Erythroblast (primary cell): Measurements from ENCODE around the gene LIG3.
A peak's percentile ranks its signal among the peaks of the same experiment; 100 is the strongest.
"Not testable (repeated sequence)": the region's sequence is repeated elsewhere in the genome, so short reads cannot be mapped to it uniquely, and the experiment has no call there.

Source experiments
- DNase-seq, 2 experiments: peaks; one replicate each; lab custom pipeline; 2025; lab: John Stamatoyannopoulos, UW
- GATA1 ChIP-seq: IDR thresholded peaks from 2 replicates; pipeline ENCODE4 v1.6.1; 2011; ENCODE audit warnings: low read depth, mild to moderate bottlenecking, control low read depth, low read length, moderate library complexity
- POLR2A ChIP-seq: IDR thresholded peaks from 2 replicates; pipeline ENCODE4 v1.6.1; 2011; ENCODE audit warnings: mild to moderate bottlenecking, low read length

LIG3 gene

GRCh38 chr17:35044181-35044580, 63.9 kb downstream of the LIG3 start:
- TF ChIP-seq GATA1 (no peak), POLR2A (no peak)

GRCh38 chr17:35045458-35045979, 65.2 kb downstream of the LIG3 start:
- DNase-seq, result not testable (repeated sequence)

More at GRCh38 chr17:35044181-35044580, 63.9 kb downstream of the LIG3 start:
- peak in 1 of 2 experiments; percentile 13 for DNase-seq

- DNase-seq, result no peak
- TF ChIP-seq POLR2A (no peak), GATA1 (no peak)
These were observed 65.9 kb downstream of the LIG3 start for GRCh38 chr17:35046245-35046644.

GRCh38 chr17:35046740-35047283, 66.5 kb downstream of the LIG3 start:
- TF ChIP-seq GATA1 (no peak), POLR2A (no peak)
- DNase-seq, result no peak

- DNase-seq, result no peak
- TF ChIP-seq GATA1 (no peak), POLR2A (no peak)
These were observed 68.5 kb downstream of the LIG3 start for GRCh38 chr17:35048685-35049379.

GRCh38 chr17:35050170-35050569, 69.9 kb downstream of the LIG3 start:
- TF ChIP-seq GATA1 (no peak), POLR2A (no peak)
- DNase-seq, result no peak

- DNase-seq, result peak; percentile 50 to 51
- TF ChIP-seq POLR2A (no peak), GATA1 (no peak)
These were observed 70.9 kb downstream of the LIG3 start for GRCh38 chr17:35051183-35051578.

GRCh38 chr17:35051579-35052240, 71.4 kb downstream of the LIG3 start:
- peak in 1 of 2 experiments; percentile 38 for DNase-seq
- TF ChIP-seq POLR2A, result no peak
- no peak for TF ChIP-seq GATA1

GRCh38 chr17:35052241-35052610, 71.9 kb downstream of the LIG3 start:
- TF ChIP-seq POLR2A (no peak), GATA1 (no peak)
- no peak for DNase-seq

GRCh38 chr17:35052780-35053179, 72.5 kb downstream of the LIG3 start:
- TF ChIP-seq GATA1, result no peak
- no peak for TF ChIP-seq POLR2A
- no peak for DNase-seq

GRCh38 chr17:35053204-35053603, 72.9 kb downstream of the LIG3 start:
- no peak for TF ChIP-seq GATA1
- no peak for TF ChIP-seq POLR2A

GRCh38 chr17:35056013-35056412, 75.7 kb downstream of the LIG3 start:
- no peak for TF ChIP-seq POLR2A
- no peak for TF ChIP-seq GATA1
- no peak for DNase-seq

More at GRCh38 chr17:35053204-35053603, 72.9 kb downstream of the LIG3 start:
- DNase-seq, result peak in 1 of 2 experiments; percentile 20

GRCh38 chr17:35057332-35057915, 77.1 kb downstream of the LIG3 start:
- no peak for TF ChIP-seq GATA1
- no peak for TF ChIP-seq POLR2A
- no peak for DNase-seq
